ENCODE measurements around the gene TMPRSS5. TPM values are rescaled to one million over a fixed set of nuclear protein-coding genes. Genes with fewer than 3 reads are reported as not detected.

Gene TMPRSS5
- total RNA-seq, 1 donor from 2014 or later: not detected

GRCh38 chr11:113683481-113684046 is 22.5 kb downstream of the TMPRSS5 start:
- Mint-ChIP-seq H3K27ac (no peak overlapping the region), H3K4me1 (peaks cover 29% of the 10 kb centered on the region), H3K36me3 (no peaks in the 10 kb centered on the region), H3K4me3 (no peak overlapping the region), H3K9me3 (no peaks in the 10 kb centered on the region), H3K27me3 (ENCODE audit: insufficient read depth, low read depth) (peaks cover 5% of the 10 kb centered on the region)
- H3K4me3 ChIP-seq: no peak overlapping the region
- H3K9ac ChIP-seq: no peak overlapping the region
- TF ChIP-seq EZH2phosphoT487 (IDR thresholded peaks at IDR 0.05): no peak
- no peak overlapping the region for H2AFZ ChIP-seq (replicated peaks)
- no peaks in the 10 kb centered on the region for H3K9me3 ChIP-seq (ENCODE audit: low read depth)
- H3K36me3 ChIP-seq: no peaks in the 10 kb centered on the region
- no peaks in the 10 kb centered on the region for H4K20me1 ChIP-seq (ENCODE audit: low read depth)
- H3K27ac ChIP-seq: no peak overlapping the region
- no peaks in the 10 kb centered on the region for H3K27me3 ChIP-seq
- H3K4me2 ChIP-seq: no peak overlapping the region
- no peak for DNase-seq (ENCODE audit: low spot score)
- H3F3A ChIP-seq (ENCODE audit: low read depth): no peaks in the 10 kb centered on the region
- peaks cover 9% of the 10 kb centered on the region for H3K4me1 ChIP-seq
- no peaks in the 10 kb centered on the region for H3K79me2 ChIP-seq (ENCODE audit: low read depth)

GRCh38 chr11:113681711-113682413 is 24.2 kb downstream of the TMPRSS5 start:
- TF ChIP-seq CTCF (IDR thresholded peaks at IDR 0.05) (no peak), EZH2phosphoT487 (IDR thresholded peaks at IDR 0.05) (no peak), EZH2 (IDR thresholded peaks at IDR 0.05) (no peak)
- no peak overlapping the region for H3K4me3 Mint-ChIP-seq
- H3F3A ChIP-seq (ENCODE audit: low read depth): no peaks in the 10 kb centered on the region
- H3K4me1 ChIP-seq: peaks cover 9% of the 10 kb centered on the region
- no peaks in the 10 kb centered on the region for H3K36me3 Mint-ChIP-seq
- peak overlapping the region; percentile 31 for H3K4me2 ChIP-seq
- no peaks in the 10 kb centered on the region for H3K79me2 ChIP-seq (ENCODE audit: low read depth)
- H3K27me3 Mint-ChIP-seq (ENCODE audit: insufficient read depth, low read depth): peaks cover 4% of the 10 kb centered on the region
- no peaks in the 10 kb centered on the region for H4K20me1 ChIP-seq (ENCODE audit: low read depth)
- DNase-seq (ENCODE audit: low spot score): no peak
- no peak overlapping the region for H3K27ac ChIP-seq
- H3K9me3 ChIP-seq (ENCODE audit: low read depth): no peaks in the 10 kb centered on the region
- no peak overlapping the region for H2AFZ ChIP-seq (replicated peaks)
- H3K4me1 Mint-ChIP-seq: peaks cover 28% of the 10 kb centered on the region
- no peaks in the 10 kb centered on the region for H3K27me3 ChIP-seq
- H3K9me3 Mint-ChIP-seq: no peaks in the 10 kb centered on the region
- peak overlapping the region; percentile 79 for H3K27ac Mint-ChIP-seq
- H3K9ac ChIP-seq: no peak overlapping the region
- no peaks in the 10 kb centered on the region for H3K36me3 ChIP-seq
- H3K4me3 ChIP-seq: no peak overlapping the region

GRCh38 chr11:113681282-113681681 is 24.8 kb downstream of the TMPRSS5 start:
- peaks cover 28% of the 10 kb centered on the region for H3K4me1 Mint-ChIP-seq
- peaks cover 9% of the 10 kb centered on the region for H3K4me1 ChIP-seq
- peak overlapping the region; percentile 26 for H3K27ac Mint-ChIP-seq
- H4K20me1 ChIP-seq (ENCODE audit: low read depth): no peaks in the 10 kb centered on the region
- H3K79me2 ChIP-seq (ENCODE audit: low read depth): no peaks in the 10 kb centered on the region
- H3K36me3 ChIP-seq: no peaks in the 10 kb centered on the region
- no peak overlapping the region for H3K4me3 ChIP-seq
- H3K27me3 ChIP-seq: no peaks in the 10 kb centered on the region
- no peak for TF ChIP-seq EZH2 (IDR thresholded peaks at IDR 0.05)
- no peak for TF ChIP-seq CTCF (IDR thresholded peaks at IDR 0.05)
- TF ChIP-seq EZH2phosphoT487 (IDR thresholded peaks at IDR 0.05): no peak
- H3K9me3 ChIP-seq (ENCODE audit: low read depth): no peaks in the 10 kb centered on the region
- no peak for DNase-seq (ENCODE audit: low spot score)
- no peaks in the 10 kb centered on the region for H3K9me3 Mint-ChIP-seq
- peak overlapping the region; percentile 11 for H3K4me3 Mint-ChIP-seq
- no peak overlapping the region for H3K4me2 ChIP-seq
- H3K9ac ChIP-seq: no peak overlapping the region
- no peak overlapping the region for H2AFZ ChIP-seq (replicated peaks)
- H3K27me3 Mint-ChIP-seq (ENCODE audit: insufficient read depth, low read depth): peaks cover 4% of the 10 kb centered on the region
- no peaks in the 10 kb centered on the region for H3K36me3 Mint-ChIP-seq
- H3K27ac ChIP-seq: no peak overlapping the region
- no peaks in the 10 kb centered on the region for H3F3A ChIP-seq (ENCODE audit: low read depth)

- Histone ChIP-seq H3K27ac (no peak overlapping the region), H3K9ac (no peak overlapping the region), H3F3A (ENCODE audit: low read depth) (peaks cover 5% of the 10 kb centered on the region), H3K4me1 (peaks cover 34% of the 10 kb centered on the region), H3K4me2 (no peak overlapping the region), H2AFZ (replicated peaks) (no peak overlapping the region), H3K4me3 (no peak overlapping the region), H3K36me3 (no peaks in the 10 kb centered on the region), H3K79me2 (ENCODE audit: low read depth) (no peaks in the 10 kb centered on the region), H3K9me3 (ENCODE audit: low read depth) (no peaks in the 10 kb centered on the region), H4K20me1 (ENCODE audit: low read depth) (no peaks in the 10 kb centered on the region), H3K27me3 (no peaks in the 10 kb centered on the region)
- Mint-ChIP-seq H3K36me3 (no peaks in the 10 kb centered on the region), H3K27me3 (ENCODE audit: insufficient read depth, low read depth) (peaks cover 4% of the 10 kb centered on the region), H3K4me3 (no peak overlapping the region), H3K9me3 (no peaks in the 10 kb centered on the region), H3K4me1 (peaks cover 61% of the 10 kb centered on the region), H3K27ac (no peak overlapping the region)
- no peak for DNase-seq (ENCODE audit: low spot score)
- TF ChIP-seq EZH2phosphoT487 (IDR thresholded peaks at IDR 0.05) (no peak), EZH2 (IDR thresholded peaks at IDR 0.05) (no peak), CTCF (IDR thresholded peaks at IDR 0.05) (no peak)
These were observed 28.4 kb downstream of the TMPRSS5 start for GRCh38 chr11:113677685-113678084.
